Ovary (tissue), 9 donors: ENCODE results near the gene NT5M. TPM values are rescaled to one million over a fixed set of nuclear protein-coding genes. Genes with fewer than 3 reads are reported as not detected.
A peak's percentile ranks its signal among the peaks of the same experiment; 100 is the strongest.

Experiments used
- DNase-seq, 5 donors: peaks; one replicate each; pipeline ENCODE4 v3.0.0-alpha.2; 2019 to 2020
- H3K27ac ChIP-seq, 2 donors: fragments of 200-600 bp; one replicate each; pipeline versions ENCODE4 v1.5.1 to v1.8.0; 2019 to 2022
- H3K27me3 ChIP-seq: fragments of 200-600 bp; one replicate; pipeline ENCODE4 v1.8.0; 2022
- H3K36me3 ChIP-seq: fragments of 200-600 bp; sonication (generic); one replicate; pipeline ENCODE4 v1.5.1; 2019
- H3K4me1 ChIP-seq: one replicate; pipeline ENCODE4 v1.8.1; 2013; ENCODE audit warnings: mild to moderate bottlenecking, moderate library complexity; ENCODE audit not compliant: insufficient read depth
- H3K4me3 ChIP-seq: fragments of 200-600 bp; sonication (generic); one replicate; pipeline ENCODE4 v1.5.1; 2017
- H3K9me3 ChIP-seq, 2 donors: fragments of 200-600 bp in 1 of 2; sonication (generic) in 1 of 2; one replicate each; pipeline versions ENCODE4 v1.5.1 to v1.8.1; 2013 to 2019; ENCODE audit warnings: mild to moderate bottlenecking in 1 of 2, moderate library complexity in 1 of 2
- CTCF ChIP-seq, 3 donors: fragments of 450-650 bp in 2 of 3; fragments of 200-600 bp in 1 of 3; IDR thresholded peaks; one replicate each; pipeline versions ENCODE4 v1.5.1 to v1.8.0; 2016 to 2022; ENCODE audit warnings: antibody characterized with exemption in 3 of 3, mild to moderate bottlenecking in 1 of 3
- EP300 ChIP-seq: sonication (generic); formaldehyde crosslinking; IDR thresholded peaks from one replicate; pipeline ENCODE4 v1.6.1; 2017; ENCODE audit warnings: antibody characterized with exemption
- POLR2A ChIP-seq: fragments of 450-650 bp; IDR thresholded peaks from one replicate; pipeline ENCODE4 v1.6.1; 2017; ENCODE audit warnings: antibody characterized with exemption, mild to moderate bottlenecking, moderate library complexity
- WGBS, 3 donors: extraction: QIAGEN DNeasy Blood & Tissue Kit in 1 of 3; methylation state at CpG; one replicate each; pipeline versions ENCODE4 v1.1.5 to v1.1.7; 2013 to 2017; 5-methylcytosine and 5-hydroxymethylcytosine counted together
- intact Hi-C, 4 donors: fragments of 100-400 bp; cut with DNase I; formaldehyde crosslinking; loops; one replicate each; pipeline versions ENCODE4 v1.11.0 to v1.15.1; 2022 to 2023
- polyA plus RNA-seq, 2 donors: library from polyadenylated mRNA; stranded (reverse); fragments of 200-250 nt in 1 of 2; fragments of 350-450 nt in 1 of 2; fragmentation: Illumina TruSeq in 1 of 2; extraction: RNeasy Lipid Tissue Mini Kit (QIAGEN cat#74804) in 1 of 2; gene quantifications; one replicate each; pipeline ENCODE4 v1.2.3, GENCODE V29; 2013 to 2014
- total RNA-seq, 7 donors: library from RNA; depleted of rRNA in 2 of 7; stranded (reverse); fragments of >200 nt in 2 of 7; fragmentation: NEBNext Ultra II Directional in 3 of 7; extraction: Animal tissue kit (Norgen Biotek cat#: 25700) in 3 of 7; gene quantifications; one replicate each; pipeline versions ENCODE4 v1.1.0 to v1.2.4, GENCODE V29; 2016 to 2023
- donor health status: DM: no; HTN: no; CAD: no; lungs with moderate emphysema.
- donor health status: DM: no; HTN: no; CAD: no.
- donor health status: Bipolar disorder and iron deficiency.
- donor health status: DM: yes; HTN: yes; CAD: no.
- donor health status: DM: no; HTN: no; CAD: no.
- donor health status: DM: yes; HTN: yes; CAD: no.

The NT5M gene
- total and polyA plus RNA-seq, 9 donors = 0.53 to 6.6 (median 4.9) TPM

- TF ChIP-seq POLR2A = no peak
- no peak for TF ChIP-seq CTCF (IDR thresholded peaks at IDR 0.05)
- TF ChIP-seq EP300 = no peak
- H3K27me3 ChIP-seq = no peaks in the 10 kb centered on the region
- no peak overlapping the region for H3K4me3 ChIP-seq
- no peak overlapping the region for H3K27ac ChIP-seq
- intact Hi-C loops = no loop called here
- WGBS, 3 donors = 92 to 94% (median 94%) methylated on average over 15 of the region's 15 CpGs
- no peaks in the 10 kb centered on the region for H3K36me3 ChIP-seq
- DNase-seq = peak in 1 of 5 donors; percentile 31
- H3K9me3 ChIP-seq = no peaks in the 10 kb centered on the region
- H3K4me1 ChIP-seq = peaks cover 2% of the 10 kb centered on the region
These were observed 44.2 kb downstream of the NT5M start for GRCh38 chr17:17347234-17347955.

GRCh38 chr17:17347956-17348871, 45.0 kb downstream of the NT5M start:
- H3K27ac ChIP-seq = no peak overlapping the region
- peak in 1 of 5 donors; percentile 35 for DNase-seq
- no peak overlapping the region for H3K4me3 ChIP-seq
- TF ChIP-seq POLR2A (no peak), CTCF (IDR thresholded peaks at IDR 0.05) (no peak), EP300 (no peak)
- intact Hi-C loops = no loop called here
- H3K36me3 ChIP-seq = no peaks in the 10 kb centered on the region
- 92 to 96% (median 92%) methylated on average over 10 of the region's 10 CpGs for WGBS, 3 donors
- no peaks in the 10 kb centered on the region for H3K9me3 ChIP-seq
- peaks cover 2% of the 10 kb centered on the region for H3K4me1 ChIP-seq
- H3K27me3 ChIP-seq = no peaks in the 10 kb centered on the region

GRCh38 chr17:17348872-17349723, 45.9 kb downstream of the NT5M start:
- Histone ChIP-seq H3K27ac (no peak overlapping the region), H3K27me3 (no peaks in the 10 kb centered on the region), H3K36me3 (no peaks in the 10 kb centered on the region), H3K4me1 (peaks cover 2% of the 10 kb centered on the region), H3K9me3 (no peaks in the 10 kb centered on the region), H3K4me3 (no peak overlapping the region)
- TF ChIP-seq POLR2A (no peak), CTCF (IDR thresholded peaks at IDR 0.05) (no peak), EP300 (no peak)
- peak in 1 of 5 donors; percentile 63 for DNase-seq
- intact Hi-C loops = no loop called here
- 38 to 49% (median 42%) methylated on average over 11 of the region's 11 CpGs for WGBS, 3 donors

GRCh38 chr17:17349724-17350106, 46.5 kb downstream of the NT5M start:
- Histone ChIP-seq H3K4me3 (no peak overlapping the region), H3K36me3 (no peaks in the 10 kb centered on the region), H3K9me3 (no peaks in the 10 kb centered on the region), H3K4me1 (peaks cover 2% of the 10 kb centered on the region), H3K27ac (no peak overlapping the region), H3K27me3 (no peaks in the 10 kb centered on the region)
- intact Hi-C loops = loop anchor here in 2 of 4 donors (10.0 kb wide), 2 partner anchors 145 to 465 kb away; partner anchors contain the start of gene RASD1 (in 2 of the 2)
- peak in 1 of 5 donors; percentile 64 for DNase-seq
- no peak for TF ChIP-seq EP300
- TF ChIP-seq POLR2A = no peak
- no peak for TF ChIP-seq CTCF (IDR thresholded peaks at IDR 0.05)
- WGBS, 3 donors = 28 to 39% (median 32%) methylated on average over 14 of the region's 14 CpGs
